IPS DF 6.9 (cell line): Measurements from ENCODE around the gene PHOSPHO2.

Experiments used
- DNase-seq: peaks from one replicate; pipeline ENCODE4 v3.0.0-alpha.2; 2013; ENCODE audit warnings: low read depth, low spot score
- H3K27ac ChIP-seq: one replicate; pipeline ENCODE4 v1.5.1; 2013; ENCODE audit warnings: low read length, control low read depth
- H3K27me3 ChIP-seq: 2 replicates; pipeline ENCODE4 v1.6.1; 2013; ENCODE audit warnings: mild to moderate bottlenecking, low read length; ENCODE audit not compliant: control insufficient read depth, insufficient read depth
- H3K36me3 ChIP-seq: 2 replicates; pipeline ENCODE4 v1.6.1; 2013; ENCODE audit warnings: low read length; ENCODE audit not compliant: control insufficient read depth, insufficient read depth
- H3K4me1 ChIP-seq: 2 replicates; pipeline ENCODE4 v1.6.1; 2013; ENCODE audit warnings: low read length; ENCODE audit not compliant: control insufficient read depth, insufficient read depth
- H3K4me3 ChIP-seq: 2 replicates; pipeline ENCODE4 v1.5.1; 2013; ENCODE audit warnings: mild to moderate bottlenecking, low read length
- H3K9me3 ChIP-seq: 2 replicates; pipeline ENCODE4 v1.6.1; 2013; ENCODE audit warnings: low read length, inconsistent platforms; ENCODE audit not compliant: control insufficient read depth, insufficient read depth
- WGBS: extraction: QIAGEN DNeasy Blood & Tissue Kit; methylation state at CpG from one replicate; pipeline ENCODE4 v1.1.7; 2013; ENCODE audit warnings: mixed read lengths, missing lambda C conversion rate; ENCODE audit not compliant: insufficient read length, insufficient coverage; 5-methylcytosine and 5-hydroxymethylcytosine counted together

The PHOSPHO2 gene

GRCh38 chr2:169732583-169733358, 38.5 kb downstream of the PHOSPHO2 start:
- Histone ChIP-seq H3K27me3 (peaks cover 1% of the 10 kb centered on the region; the same call in 1 of the 2 replicates), H3K4me1 (peaks cover 2% of the 10 kb centered on the region; the same call in 1 of the 2 replicates), H3K36me3 (no peaks in the 10 kb centered on the region), H3K9me3 (no peaks in the 10 kb centered on the region), H3K4me3 (peak overlapping the region; percentile 86; the same call in 1 of the 2 replicates), H3K27ac (no peak overlapping the region)
- DNase-seq, result no peak
- WGBS, result no CpG with 5 or more reads among the region's 13 CpGs

- no CpG with 5 or more reads among the region's 69 CpGs for WGBS
- Histone ChIP-seq H3K36me3 (no peaks in the 10 kb centered on the region), H3K4me3 (peak overlapping the region; percentile 86), H3K27ac (no peak overlapping the region), H3K27me3 (peaks cover 1% of the 10 kb centered on the region; the same call in 1 of the 2 replicates), H3K9me3 (no peaks in the 10 kb centered on the region), H3K4me1 (peaks cover 2% of the 10 kb centered on the region; the same call in 1 of the 2 replicates)
- DNase-seq, result no peak
These were observed 40.0 kb downstream of the PHOSPHO2 start for GRCh38 chr2:169734169-169734847.

GRCh38 chr2:169735623-169736022, 41.4 kb downstream of the PHOSPHO2 start:
- no CpG with 5 or more reads among the region's 4 CpGs for WGBS
- Histone ChIP-seq H3K27me3 (peaks cover 1% of the 10 kb centered on the region; the same call in 1 of the 2 replicates), H3K9me3 (no peaks in the 10 kb centered on the region), H3K27ac (no peak overlapping the region), H3K36me3 (peaks cover 4% of the 10 kb centered on the region; the same call in 1 of the 2 replicates), H3K4me3 (no peak overlapping the region), H3K4me1 (peaks cover 2% of the 10 kb centered on the region; the same call in 1 of the 2 replicates)
- no peak for DNase-seq

GRCh38 chr2:169736902-169737301, 42.6 kb downstream of the PHOSPHO2 start:
- Histone ChIP-seq H3K4me1 (peaks cover 2% of the 10 kb centered on the region; the same call in 1 of the 2 replicates), H3K36me3 (peaks cover 7% of the 10 kb centered on the region; the same call in 1 of the 2 replicates), H3K27me3 (peaks cover 1% of the 10 kb centered on the region; the same call in 1 of the 2 replicates), H3K27ac (no peak overlapping the region), H3K4me3 (no peak overlapping the region), H3K9me3 (no peaks in the 10 kb centered on the region)
- no peak for DNase-seq
- WGBS, result no CpG with 5 or more reads among the region's 5 CpGs

- Histone ChIP-seq H3K9me3 (no peaks in the 10 kb centered on the region), H3K4me3 (no peak overlapping the region), H3K36me3 (peaks cover 9% of the 10 kb centered on the region; the same call in 1 of the 2 replicates), H3K27me3 (no peaks in the 10 kb centered on the region), H3K27ac (no peak overlapping the region), H3K4me1 (peaks cover 2% of the 10 kb centered on the region; the same call in 1 of the 2 replicates)
- DNase-seq, result no peak
- WGBS, result 0% methylated on average over 1 of the region's 5 CpGs
These were observed 44.4 kb downstream of the PHOSPHO2 start for GRCh38 chr2:169738566-169739229.

- no peak overlapping the region for H3K27ac ChIP-seq
- no peak for DNase-seq
- peaks cover 9% of the 10 kb centered on the region; the same call in 1 of the 2 replicates for H3K36me3 ChIP-seq
- peaks cover 2% of the 10 kb centered on the region; the same call in 1 of the 2 replicates for H3K4me1 ChIP-seq
- no peaks in the 10 kb centered on the region for H3K9me3 ChIP-seq
- H3K4me3 ChIP-seq, result no peak overlapping the region
- no CpG with 5 or more reads among the region's 1 CpG for WGBS
- no peaks in the 10 kb centered on the region for H3K27me3 ChIP-seq
These were observed 45.1 kb downstream of the PHOSPHO2 start for GRCh38 chr2:169739351-169739750.

GRCh38 chr2:169743549-169743948, 49.3 kb downstream of the PHOSPHO2 start:
- Histone ChIP-seq H3K4me3 (no peak overlapping the region), H3K36me3 (peaks cover 13% of the 10 kb centered on the region; the same call in 1 of the 2 replicates), H3K27me3 (no peaks in the 10 kb centered on the region), H3K4me1 (no peaks in the 10 kb centered on the region), H3K27ac (no peak overlapping the region), H3K9me3 (no peaks in the 10 kb centered on the region)
- no peak for DNase-seq
- no CpG with 5 or more reads among the region's 4 CpGs for WGBS

GRCh38 chr2:169746240-169746639, 52.0 kb downstream of the PHOSPHO2 start:
- DNase-seq, result no peak
- Histone ChIP-seq H3K27me3 (no peaks in the 10 kb centered on the region), H3K36me3 (peaks cover 10% of the 10 kb centered on the region; the same call in 1 of the 2 replicates), H3K4me1 (no peaks in the 10 kb centered on the region), H3K27ac (no peak overlapping the region), H3K4me3 (no peak overlapping the region), H3K9me3 (no peaks in the 10 kb centered on the region)
- WGBS, result no CpG with 5 or more reads among the region's 2 CpGs

GRCh38 chr2:169748319-169748718, 54.0 kb downstream of the PHOSPHO2 start:
- Histone ChIP-seq H3K9me3 (no peaks in the 10 kb centered on the region), H3K36me3 (peaks cover 9% of the 10 kb centered on the region; the same call in 1 of the 2 replicates), H3K27me3 (no peaks in the 10 kb centered on the region), H3K4me3 (no peak overlapping the region), H3K4me1 (no peaks in the 10 kb centered on the region), H3K27ac (no peak overlapping the region)
- WGBS, result no CpG with 5 or more reads among the region's 6 CpGs
- DNase-seq, result no peak
